ENCODE results near the gene COL21A1.

DNA sequence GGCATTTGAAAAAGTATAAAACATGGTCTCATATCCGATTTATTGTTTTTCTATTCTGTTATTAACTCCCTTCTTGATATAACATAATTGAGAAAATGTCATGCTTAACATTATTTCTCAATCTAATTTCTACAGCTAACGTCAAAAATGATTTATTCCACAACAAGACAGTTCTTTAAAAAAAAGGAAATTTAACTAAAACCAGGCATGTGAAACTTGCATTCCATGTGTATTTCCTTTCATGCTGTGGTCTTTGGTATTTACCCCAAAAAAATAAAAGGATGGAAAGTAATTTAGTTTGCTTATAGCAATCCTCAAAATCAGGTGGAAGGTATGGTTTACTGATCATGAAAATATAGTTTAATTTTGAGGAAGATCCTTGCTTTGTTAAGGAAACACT, 142.8 kb downstream of the COL21A1 start:
- TF ChIP-seq, protein P1, sequence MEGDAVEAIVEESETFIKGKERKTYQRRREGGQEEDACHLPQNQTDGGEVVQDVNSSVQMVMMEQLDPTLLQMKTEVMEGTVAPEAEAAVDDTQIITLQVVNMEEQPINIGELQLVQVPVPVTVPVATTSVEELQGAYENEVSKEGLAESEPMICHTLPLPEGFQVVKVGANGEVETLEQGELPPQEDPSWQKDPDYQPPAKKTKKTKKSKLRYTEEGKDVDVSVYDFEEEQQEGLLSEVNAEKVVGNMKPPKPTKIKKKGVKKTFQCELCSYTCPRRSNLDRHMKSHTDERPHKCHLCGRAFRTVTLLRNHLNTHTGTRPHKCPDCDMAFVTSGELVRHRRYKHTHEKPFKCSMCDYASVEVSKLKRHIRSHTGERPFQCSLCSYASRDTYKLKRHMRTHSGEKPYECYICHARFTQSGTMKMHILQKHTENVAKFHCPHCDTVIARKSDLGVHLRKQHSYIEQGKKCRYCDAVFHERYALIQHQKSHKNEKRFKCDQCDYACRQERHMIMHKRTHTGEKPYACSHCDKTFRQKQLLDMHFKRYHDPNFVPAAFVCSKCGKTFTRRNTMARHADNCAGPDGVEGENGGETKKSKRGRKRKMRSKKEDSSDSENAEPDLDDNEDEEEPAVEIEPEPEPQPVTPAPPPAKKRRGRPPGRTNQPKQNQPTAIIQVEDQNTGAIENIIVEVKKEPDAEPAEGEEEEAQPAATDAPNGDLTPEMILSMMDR (IDR thresholded peaks at IDR 0.05), result no peak
- TF ChIP-seq REST (IDR thresholded peaks at IDR 0.05; ENCODE audit: insufficient read depth in 1 of 2, low read depth in 2 of 2, low read length in 1 of 2) (no peak), SIN3A (IDR thresholded peaks at IDR 0.05; ENCODE audit: borderline replicate concordance, insufficient read depth, low read depth, low read length) (no peak), TCF7L2 (IDR thresholded peaks at IDR 0.05; ENCODE audit: low read depth, low read length) (no peak)

Data from Panc1 (cell line).